ENCODE measurements around the gene GNAS.

DNA sequence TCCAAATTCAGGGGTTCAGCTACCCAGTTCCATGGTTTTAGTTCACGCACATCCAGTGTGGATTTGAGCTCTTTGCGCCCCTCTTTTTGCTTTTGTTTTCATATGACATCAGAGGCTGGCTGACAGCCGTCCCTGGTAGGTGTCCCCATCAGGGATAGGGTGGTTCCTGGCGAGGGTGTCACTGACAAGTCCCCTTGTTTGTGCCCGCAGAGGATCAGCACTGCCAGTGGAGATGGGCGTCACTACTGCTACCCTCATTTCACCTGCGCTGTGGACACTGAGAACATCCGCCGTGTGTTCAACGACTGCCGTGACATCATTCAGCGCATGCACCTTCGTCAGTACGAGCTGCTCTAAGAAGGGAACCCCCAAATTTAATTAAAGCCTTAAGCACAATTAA lies 58.0 kb downstream of the GNAS start:
- TF ChIP-seq CTCF (IDR thresholded peaks at IDR 0.05) (no peak), POLR2A (IDR thresholded peaks at IDR 0.05) (no peak)

Data from thyroid gland (tissue), 4 donors.